ENCODE results near the gene PLA2G6. TPM values are rescaled to one million over a fixed set of nuclear protein-coding genes. Genes with fewer than 3 reads are reported as not detected.

Gene PLA2G6
- total and polyA plus RNA-seq, 2 of the 13 experiments (the other 11 are each of a cell fraction or from before 2014, with no cell fraction given) = 4.8 to 11.5 TPM

- 0 out of 2 replicates have a peak, but pooled peaks have one; percentile 23 for TF ChIP-seq AHDC1 (CRISPR knock-in tag; IDR thresholded peaks at IDR 0.05; ENCODE audit: borderline replicate concordance)
- 0 out of 2 replicates have a peak, but pooled peaks have one; percentile 58 for TF ChIP-seq ZNF83 (CRISPR knock-in tag; IDR thresholded peaks at IDR 0.05; ENCODE audit: borderline replicate concordance)
- no peak for TF ChIP-seq SMC3 (IDR thresholded peaks at IDR 0.05; ENCODE audit: low read length)
- TF ChIP-seq KLF16 (CRISPR knock-in tag; IDR thresholded peaks at IDR 0.05) = no peak
- no peak for TF ChIP-seq FOXA3 (CRISPR knock-in tag; IDR thresholded peaks at IDR 0.05)
- TF ChIP-seq NCOA2 (CRISPR knock-in tag; IDR thresholded peaks at IDR 0.05) = peak; percentile 25; the same call in 1 of the 2 replicates
- peak; percentile 54; the same call in 1 of the 2 replicates for TF ChIP-seq TFAP4 (IDR thresholded peaks at IDR 0.05; ENCODE audit: borderline replicate concordance, low read depth)
- no peak for TF ChIP-seq PAF1 (CRISPR knock-in tag; IDR thresholded peaks at IDR 0.05)
- no peak for TF ChIP-seq SIX1 (CRISPR knock-in tag; IDR thresholded peaks at IDR 0.05; ENCODE audit: borderline replicate concordance)
- no peak for TF ChIP-seq AFF4 (CRISPR knock-in tag; IDR thresholded peaks at IDR 0.05)
- peak; percentile 75 for TF ChIP-seq RARA (CRISPR knock-in tag; IDR thresholded peaks at IDR 0.05)
- TF ChIP-seq ZFP91 (CRISPR knock-in tag; IDR thresholded peaks at IDR 0.05; ENCODE audit: borderline replicate concordance) = peak; percentile 46; the same call in 1 of the 2 replicates
- TF ChIP-seq HDAC1 (CRISPR knock-in tag; IDR thresholded peaks at IDR 0.05) = peak; percentile 61; the same call in 1 of the 2 replicates
- TF ChIP-seq RFXAP (CRISPR knock-in tag; IDR thresholded peaks at IDR 0.05; ENCODE audit: borderline replicate concordance) = 0 out of 2 replicates have a peak, but pooled peaks have one; percentile 17
Measured at GRCh38 chr22:38110863-38111852, 70.5 kb downstream of the PLA2G6 start (continued).
